22Rv1 (cell line): ENCODE results near the gene LCN1.

Source experiments
- H3K27ac ChIP-seq: fragments of 450-650 bp; 2 replicates; pipeline ENCODE4 v1.5.1; 2017
- CTCF ChIP-seq: fragments of 450-650 bp; IDR thresholded peaks from 2 replicates; pipeline ENCODE4 v1.5.1; 2017; ENCODE audit warnings: mild to moderate bottlenecking
- ZFX ChIP-seq: fragments of 450-650 bp; IDR thresholded peaks from 2 replicates; pipeline ENCODE4 v1.6.1; 2017; ENCODE audit warnings: antibody characterized with exemption, borderline replicate concordance

Gene LCN1

DNA sequence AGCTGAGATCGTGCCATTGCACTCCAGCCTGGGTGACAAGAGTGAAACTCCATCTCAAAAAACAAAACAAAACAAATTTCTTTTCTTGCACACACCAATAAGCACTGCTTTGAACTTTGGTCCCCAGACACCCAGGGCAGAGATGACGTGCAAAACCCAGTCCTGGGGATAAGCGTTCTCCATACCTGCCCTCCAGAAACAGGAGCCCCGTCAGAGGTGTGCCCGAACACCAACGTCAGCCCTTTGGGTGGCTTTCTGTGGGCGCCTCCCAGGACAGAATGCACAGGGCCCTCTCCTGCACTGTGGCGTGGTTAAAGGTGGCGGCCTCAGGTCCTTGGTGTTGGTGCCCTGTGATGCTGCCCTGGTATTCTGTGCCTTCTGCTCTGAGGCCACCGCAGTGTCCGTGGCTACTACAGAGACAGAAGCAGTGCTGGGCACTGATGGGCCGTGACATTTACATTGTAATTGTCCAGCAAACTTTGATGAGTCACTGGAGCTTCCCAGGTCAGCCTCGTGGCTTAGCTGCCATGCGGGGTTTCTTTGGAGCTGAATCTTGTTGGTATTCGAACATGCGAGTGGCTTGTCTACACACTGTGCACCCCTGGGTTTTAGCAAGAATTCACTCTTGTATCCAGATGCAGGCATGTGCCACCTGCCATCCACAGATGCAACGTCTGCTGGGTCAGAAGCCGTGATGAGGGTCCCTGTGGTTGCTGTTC lies 31.9 kb upstream of the LCN1 start:
- no peak overlapping the region for H3K27ac ChIP-seq
- TF ChIP-seq ZFX (no peak), CTCF (no peak)

DNA sequence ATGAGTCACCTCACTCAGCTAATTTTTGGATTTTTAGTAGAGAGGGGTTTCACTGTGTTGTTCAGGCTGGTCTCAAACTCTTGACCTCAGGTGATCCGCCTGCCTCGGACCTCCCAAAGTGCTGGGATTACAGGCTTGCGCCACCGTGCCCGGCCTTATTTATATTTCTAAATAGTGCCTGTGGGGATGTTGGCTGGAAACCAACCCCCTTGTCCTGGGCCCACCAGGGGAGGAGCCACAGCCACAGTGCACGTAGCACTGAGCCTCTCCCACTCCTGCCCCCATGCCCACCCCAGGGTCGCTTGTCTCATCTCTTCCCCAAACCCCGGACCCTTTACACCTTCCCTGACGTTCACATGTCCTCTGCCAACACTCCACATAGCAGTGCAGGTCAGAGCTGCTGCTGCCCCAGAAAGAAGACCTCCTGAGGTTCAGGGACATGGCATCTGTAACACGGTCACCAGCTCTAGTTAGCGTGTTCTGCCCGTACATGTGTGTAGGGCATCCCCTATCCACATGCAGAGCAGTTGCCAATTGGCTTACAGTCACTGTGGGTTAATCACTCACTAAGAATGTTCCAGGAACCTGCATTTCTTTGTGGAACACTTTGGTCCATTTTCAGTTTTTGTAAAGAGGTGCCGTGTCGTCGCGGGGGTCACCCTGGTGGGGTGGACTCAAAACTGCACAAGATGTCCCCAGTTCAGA lies 30.9 kb upstream of the LCN1 start:
- TF ChIP-seq ZFX (no peak), CTCF (no peak)

DNA sequence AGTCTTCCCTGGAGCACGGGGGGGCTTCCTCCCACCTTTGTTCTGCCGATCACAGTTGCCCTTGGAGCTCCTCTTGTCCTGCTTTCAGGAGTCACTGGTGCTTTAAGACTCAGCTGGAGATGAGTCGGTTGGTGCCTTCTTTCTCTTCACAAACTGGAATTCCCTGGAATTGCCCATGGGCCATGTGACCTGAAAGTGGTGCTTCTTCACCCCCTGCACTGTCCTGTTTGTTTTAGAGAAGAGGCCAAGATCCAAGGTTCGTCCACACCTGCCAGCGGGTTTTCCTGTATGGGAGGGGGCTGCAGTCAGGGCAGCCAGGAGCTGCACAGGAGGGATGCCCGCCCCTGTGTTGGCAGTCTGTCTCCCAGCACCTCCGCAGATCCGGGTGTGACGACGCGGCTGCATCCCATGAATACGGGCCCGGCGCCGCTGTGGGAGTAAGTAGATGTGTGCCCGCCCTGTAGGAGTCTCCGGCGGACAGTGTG lies 30.2 kb upstream of the LCN1 start:
- TF ChIP-seq CTCF: no peak
- TF ChIP-seq ZFX: no peak
- no peak overlapping the region for H3K27ac ChIP-seq

More for the DNA sequence above, 30.9 kb upstream of the LCN1 start:
- no peak overlapping the region for H3K27ac ChIP-seq

DNA sequence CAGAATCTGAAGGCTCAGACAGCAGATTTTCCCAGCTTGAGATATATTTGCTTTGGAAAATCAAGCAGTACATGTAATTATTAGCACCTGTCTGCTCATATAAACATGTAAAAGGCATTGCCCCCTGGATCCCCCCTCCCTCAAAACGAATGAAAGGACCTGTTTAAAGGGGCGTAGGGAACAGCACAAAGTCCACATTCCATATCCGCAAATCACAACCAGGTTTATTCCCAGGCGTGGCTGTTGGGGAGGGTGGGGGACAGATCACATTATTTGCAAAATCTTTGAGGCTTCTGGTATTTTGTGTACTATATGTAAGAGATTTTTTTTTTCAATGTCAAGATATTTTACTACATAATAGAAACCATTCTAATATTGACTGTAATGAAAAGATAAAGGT lies 29.5 kb upstream of the LCN1 start:
- no peak overlapping the region for H3K27ac ChIP-seq
- TF ChIP-seq ZFX: no peak
- no peak for TF ChIP-seq CTCF

DNA sequence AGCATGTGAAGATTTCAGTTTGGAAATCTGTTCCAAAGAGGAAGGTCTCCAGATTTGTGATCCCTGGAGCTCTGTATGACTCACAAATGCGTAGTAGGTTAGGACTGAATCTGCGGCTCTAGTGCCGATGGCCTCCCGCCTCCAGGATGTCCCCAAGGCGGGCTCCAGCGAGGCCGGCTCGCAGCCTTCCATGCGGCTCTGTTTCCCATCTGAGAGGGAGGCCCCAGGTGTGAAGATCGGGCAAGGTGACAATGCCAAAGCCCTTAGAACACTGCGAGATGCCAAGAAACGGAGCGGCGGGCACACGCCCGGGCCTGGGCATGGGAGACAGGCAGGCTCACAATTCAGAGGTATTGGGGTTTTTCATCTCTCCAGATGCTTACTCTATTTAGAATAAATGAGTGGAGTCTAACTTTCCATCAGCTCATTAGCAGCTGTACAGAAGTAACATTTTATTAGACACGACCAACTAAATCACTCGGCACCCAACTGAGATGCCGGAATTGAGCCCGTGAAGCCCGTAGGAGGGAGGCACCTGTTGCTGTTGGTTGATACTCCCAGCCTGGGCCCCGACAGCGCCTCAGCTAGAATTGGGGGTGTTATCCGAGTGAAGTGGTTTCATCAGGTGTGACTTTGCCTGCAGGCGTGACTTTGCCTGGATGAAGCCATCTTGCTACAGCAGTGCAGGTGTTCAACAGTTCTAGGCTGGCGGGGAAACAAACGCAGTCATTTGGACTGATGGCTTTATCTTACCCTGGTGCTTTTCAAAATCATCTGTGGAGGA lies 28.2 kb upstream of the LCN1 start:
- no peak overlapping the region for H3K27ac ChIP-seq
- no peak for TF ChIP-seq ZFX
- TF ChIP-seq CTCF: no peak

DNA sequence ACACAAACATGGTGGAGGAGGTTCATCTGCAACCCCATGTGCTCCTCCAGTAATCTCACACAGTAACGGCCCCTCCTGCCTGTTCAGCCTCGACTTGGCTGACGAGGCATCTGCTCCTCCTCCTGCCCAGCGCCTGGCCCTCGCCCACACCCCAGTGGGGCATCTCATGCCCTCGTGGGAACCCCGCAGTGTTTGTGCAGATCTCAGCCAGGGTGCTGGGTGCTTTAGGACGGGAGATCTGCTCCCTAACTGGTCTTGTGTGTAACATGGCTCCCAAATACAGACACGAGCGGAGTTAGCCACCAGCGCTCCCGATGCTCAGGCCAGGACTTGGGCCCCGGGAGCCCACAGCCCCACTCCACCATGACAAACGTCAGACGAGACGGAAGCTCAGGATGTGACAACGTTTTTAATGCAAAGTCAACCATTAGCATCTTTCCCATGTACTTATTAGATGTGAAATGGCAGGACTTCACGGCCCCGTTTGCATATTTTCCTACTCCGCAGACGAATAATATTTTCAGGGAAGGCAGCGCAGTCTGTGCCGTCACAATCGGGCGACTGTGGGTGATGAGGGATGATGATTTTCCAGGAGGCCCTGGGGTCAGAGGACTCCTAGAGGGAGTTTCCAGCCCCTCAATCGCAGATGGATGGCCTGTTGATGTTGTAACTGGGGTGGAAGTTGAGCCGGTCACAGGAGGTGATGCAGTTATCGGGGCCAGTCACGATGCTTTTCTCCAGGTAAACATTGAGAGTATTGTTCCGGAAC lies 26.3 kb upstream of the LCN1 start:
- TF ChIP-seq CTCF (no peak), ZFX (no peak)
- H3K27ac ChIP-seq: no peak overlapping the region
